Fibroblast of skin of scalp (primary cell): ENCODE data around the gene RSRC2.
"Not testable (repeated sequence)": the region's sequence is repeated elsewhere in the genome, so short reads cannot be mapped to it uniquely, and the experiment has no call there.

Experiments used
- DNase-seq: peaks from one replicate; pipeline ENCODE4 v3.0.0-alpha.2; 2013

The RSRC2 gene

GRCh38 chr12:122484385-122484784 lies 42.4 kb downstream of the RSRC2 start:
- DNase-seq, result not testable (repeated sequence)

GRCh38 chr12:122483969-122484368 lies 42.8 kb downstream of the RSRC2 start:
- no peak for DNase-seq

- DNase-seq, result peak; percentile 65
Measured at GRCh38 chr12:122481861-122482260, 44.9 kb downstream of the RSRC2 start.

- DNase-seq, result no peak
Measured at GRCh38 chr12:122480753-122481152, 46.0 kb downstream of the RSRC2 start.

GRCh38 chr12:122474324-122474716 lies 52.4 kb downstream of the RSRC2 start:
- DNase-seq, result no peak

GRCh38 chr12:122473543-122474323 lies 53.0 kb downstream of the RSRC2 start:
- DNase-seq, result no peak

GRCh38 chr12:122471324-122472226 lies 55.2 kb downstream of the RSRC2 start:
- DNase-seq, result peak; percentile 80

- not testable (repeated sequence) for DNase-seq
Measured at GRCh38 chr12:122470576-122470975, 56.2 kb downstream of the RSRC2 start.

GRCh38 chr12:122469856-122470255 lies 56.9 kb downstream of the RSRC2 start:
- DNase-seq, result not testable (repeated sequence)

GRCh38 chr12:122467983-122468382 lies 58.8 kb downstream of the RSRC2 start:
- DNase-seq, result no peak

GRCh38 chr12:122464317-122465042 lies 62.3 kb downstream of the RSRC2 start:
- peak; percentile 88 for DNase-seq

GRCh38 chr12:122460641-122461040 lies 66.1 kb downstream of the RSRC2 start:
- no peak for DNase-seq

- no peak for DNase-seq
Measured at GRCh38 chr12:122460061-122460460, 66.7 kb downstream of the RSRC2 start.

- no peak for DNase-seq
Measured at GRCh38 chr12:122459211-122459610, 67.5 kb downstream of the RSRC2 start.

GRCh38 chr12:122458105-122459035 lies 68.4 kb downstream of the RSRC2 start:
- no peak for DNase-seq

GRCh38 chr12:122457627-122458026 lies 69.1 kb downstream of the RSRC2 start:
- DNase-seq, result no peak

GRCh38 chr12:122454739-122455138 lies 72.0 kb downstream of the RSRC2 start:
- DNase-seq, result no peak

- no peak for DNase-seq
Measured at GRCh38 chr12:122454250-122454721, 72.5 kb downstream of the RSRC2 start.
